ENCODE results near the gene DDX24. TPM values are rescaled to one million over a fixed set of nuclear protein-coding genes. Genes with fewer than 3 reads are reported as not detected.

DDX24 gene
- total RNA-seq, 4 donors from 2014 or later = 182 to 252 (median 201) TPM

DNA sequence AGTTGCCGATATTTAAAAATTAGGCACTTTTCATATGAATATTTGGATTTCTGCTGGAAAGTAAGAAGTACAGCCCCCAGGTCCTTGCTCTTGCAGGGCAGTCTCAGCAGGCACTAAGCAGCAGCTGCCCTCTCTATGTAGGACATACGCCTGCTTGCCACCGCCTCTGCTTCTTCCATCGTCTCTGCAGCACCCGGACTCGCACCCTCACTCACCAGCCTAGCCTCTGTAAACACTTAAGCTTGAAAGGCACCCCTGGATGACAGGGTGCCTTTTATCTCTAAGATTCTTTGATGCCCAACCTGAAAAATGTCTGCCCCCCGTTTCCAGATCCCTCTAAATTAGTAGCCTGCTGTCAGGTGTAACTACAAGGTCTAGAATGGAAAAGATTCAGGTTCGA lies 35.9 kb downstream of the DDX24 start:
- Histone ChIP-seq H3K4me3 (no peak overlapping the region), H3K4me1 (peaks cover 0 to 23% (median 0%) of the 10 kb centered on the region in 3 donors), H3K27ac (no peak overlapping the region), H3K36me3 (peaks cover 0 to 69% of the 10 kb centered on the region in 2 donors), H3K9me3 (no peaks in the 10 kb centered on the region), H3K27me3 (no peaks in the 10 kb centered on the region)
- TF ChIP-seq POLR2AphosphoS5 (IDR thresholded peaks at IDR 0.05) = no peak
- TF ChIP-seq, protein P1, sequence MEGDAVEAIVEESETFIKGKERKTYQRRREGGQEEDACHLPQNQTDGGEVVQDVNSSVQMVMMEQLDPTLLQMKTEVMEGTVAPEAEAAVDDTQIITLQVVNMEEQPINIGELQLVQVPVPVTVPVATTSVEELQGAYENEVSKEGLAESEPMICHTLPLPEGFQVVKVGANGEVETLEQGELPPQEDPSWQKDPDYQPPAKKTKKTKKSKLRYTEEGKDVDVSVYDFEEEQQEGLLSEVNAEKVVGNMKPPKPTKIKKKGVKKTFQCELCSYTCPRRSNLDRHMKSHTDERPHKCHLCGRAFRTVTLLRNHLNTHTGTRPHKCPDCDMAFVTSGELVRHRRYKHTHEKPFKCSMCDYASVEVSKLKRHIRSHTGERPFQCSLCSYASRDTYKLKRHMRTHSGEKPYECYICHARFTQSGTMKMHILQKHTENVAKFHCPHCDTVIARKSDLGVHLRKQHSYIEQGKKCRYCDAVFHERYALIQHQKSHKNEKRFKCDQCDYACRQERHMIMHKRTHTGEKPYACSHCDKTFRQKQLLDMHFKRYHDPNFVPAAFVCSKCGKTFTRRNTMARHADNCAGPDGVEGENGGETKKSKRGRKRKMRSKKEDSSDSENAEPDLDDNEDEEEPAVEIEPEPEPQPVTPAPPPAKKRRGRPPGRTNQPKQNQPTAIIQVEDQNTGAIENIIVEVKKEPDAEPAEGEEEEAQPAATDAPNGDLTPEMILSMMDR (IDR thresholded peaks at IDR 0.05) = no peak
- 83 to 92% methylated on average over 1 to 2 of the region's 8 CpGs for WGBS, 2 donors (ENCODE audit: low coverage in 1 of 2)
- no peak for ATAC-seq

DNA sequence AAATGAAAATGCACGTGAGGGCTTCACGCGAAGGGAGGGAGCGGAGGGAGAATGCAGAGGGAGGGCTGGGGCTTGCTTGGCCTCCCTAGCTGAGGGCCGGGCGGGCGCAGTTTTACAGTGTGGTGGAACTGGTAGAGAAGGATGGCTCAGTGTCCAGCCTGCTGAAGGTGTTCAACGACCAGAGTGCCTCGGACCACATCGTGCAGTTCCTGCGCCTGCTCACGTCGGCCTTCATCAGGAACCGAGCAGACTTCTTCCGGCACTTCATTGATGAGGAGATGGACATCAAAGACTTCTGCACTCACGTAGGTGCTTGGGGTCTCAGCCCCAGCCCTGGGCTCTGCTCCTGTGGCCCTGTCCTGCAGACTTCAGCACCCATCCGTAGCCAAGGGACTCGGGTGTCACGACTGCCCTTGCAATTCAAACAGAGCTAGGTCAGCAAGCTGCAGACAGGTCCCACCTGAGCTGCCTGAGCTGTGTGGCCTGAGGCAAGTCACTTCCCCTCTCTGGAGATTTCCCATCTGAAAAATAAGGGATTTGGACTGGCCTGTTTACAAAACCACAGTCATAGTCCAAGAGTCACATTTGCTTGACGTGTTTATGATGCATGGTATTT lies 36.4 kb downstream of the DDX24 start:
- 75 to 87% methylated on average over 3 to 6 of the region's 20 CpGs for WGBS, 2 donors (ENCODE audit: low coverage in 1 of 2)
- no peak overlapping the region for H3K4me3 ChIP-seq
- H3K4me1 ChIP-seq = peaks cover 0 to 23% (median 0%) of the 10 kb centered on the region in 3 donors
- ATAC-seq = no peak
- no peak overlapping the region for H3K27ac ChIP-seq
- H3K9me3 ChIP-seq = no peaks in the 10 kb centered on the region
- H3K36me3 ChIP-seq = peaks cover 0 to 64% of the 10 kb centered on the region in 2 donors
- no peak for TF ChIP-seq POLR2A (IDR thresholded peaks at IDR 0.05)
- TF ChIP-seq, protein P1 (IDR thresholded peaks at IDR 0.05) = no peak
- no peak for TF ChIP-seq EP300 (IDR thresholded peaks at IDR 0.05)
- TF ChIP-seq POLR2AphosphoS5 (IDR thresholded peaks at IDR 0.05) = no peak
- no peaks in the 10 kb centered on the region for H3K27me3 ChIP-seq

DNA sequence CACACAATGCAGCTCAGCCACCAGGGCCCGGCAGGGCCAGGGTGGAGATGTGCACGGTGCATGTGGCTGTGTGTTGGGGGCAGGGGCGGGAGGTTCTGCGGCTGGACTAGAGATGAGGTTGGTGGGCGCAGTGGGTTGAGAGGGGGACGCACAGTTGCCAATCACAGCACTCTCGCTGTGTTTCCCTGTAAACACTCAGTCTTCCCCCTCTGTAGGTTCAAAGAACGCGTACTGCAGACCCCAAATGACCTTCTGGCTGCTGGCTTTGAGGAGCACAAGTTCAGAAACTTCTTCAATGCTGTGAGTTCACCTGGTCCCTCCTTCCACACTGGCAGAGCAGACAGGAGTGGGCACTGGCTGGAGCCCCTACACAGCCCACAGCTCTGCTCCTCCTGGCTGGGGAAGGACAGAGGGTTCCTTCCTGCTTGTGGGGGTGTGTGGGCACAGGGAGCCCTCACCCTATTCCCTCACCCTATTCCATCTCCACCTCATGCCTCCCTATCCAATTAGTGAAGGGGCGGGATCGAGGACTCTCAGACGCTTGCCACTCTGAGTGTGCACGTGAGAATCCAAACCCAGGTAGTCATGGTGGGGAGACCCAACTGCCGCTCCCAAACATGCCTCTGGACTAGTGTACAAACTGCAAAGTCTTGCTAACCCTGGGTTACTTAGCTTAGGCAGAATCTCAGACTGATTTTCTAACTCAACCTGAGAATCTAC lies 37.1 kb downstream of the DDX24 start:
- no peak for ATAC-seq
- H3K27ac ChIP-seq = no peak overlapping the region
- peaks cover 0 to 57% of the 10 kb centered on the region in 2 donors for H3K36me3 ChIP-seq
- WGBS, 2 donors (ENCODE audit: low coverage in 1 of 2) = 95% methylated on average over 3 of the region's 14 CpGs; no CpG with 5 or more reads in 1 of the 2 donors
- H3K27me3 ChIP-seq = no peaks in the 10 kb centered on the region
- peaks cover 0 to 17% (median 0%) of the 10 kb centered on the region in 3 donors for H3K4me1 ChIP-seq
- no peak for TF ChIP-seq POLR2AphosphoS5 (IDR thresholded peaks at IDR 0.05)
- TF ChIP-seq POLR2A (IDR thresholded peaks at IDR 0.05) = no peak
- no peak for TF ChIP-seq EP300 (IDR thresholded peaks at IDR 0.05)
- TF ChIP-seq, protein P1 (IDR thresholded peaks at IDR 0.05) = no peak
- H3K9me3 ChIP-seq = no peaks in the 10 kb centered on the region
- H3K4me3 ChIP-seq = no peak overlapping the region

DNA sequence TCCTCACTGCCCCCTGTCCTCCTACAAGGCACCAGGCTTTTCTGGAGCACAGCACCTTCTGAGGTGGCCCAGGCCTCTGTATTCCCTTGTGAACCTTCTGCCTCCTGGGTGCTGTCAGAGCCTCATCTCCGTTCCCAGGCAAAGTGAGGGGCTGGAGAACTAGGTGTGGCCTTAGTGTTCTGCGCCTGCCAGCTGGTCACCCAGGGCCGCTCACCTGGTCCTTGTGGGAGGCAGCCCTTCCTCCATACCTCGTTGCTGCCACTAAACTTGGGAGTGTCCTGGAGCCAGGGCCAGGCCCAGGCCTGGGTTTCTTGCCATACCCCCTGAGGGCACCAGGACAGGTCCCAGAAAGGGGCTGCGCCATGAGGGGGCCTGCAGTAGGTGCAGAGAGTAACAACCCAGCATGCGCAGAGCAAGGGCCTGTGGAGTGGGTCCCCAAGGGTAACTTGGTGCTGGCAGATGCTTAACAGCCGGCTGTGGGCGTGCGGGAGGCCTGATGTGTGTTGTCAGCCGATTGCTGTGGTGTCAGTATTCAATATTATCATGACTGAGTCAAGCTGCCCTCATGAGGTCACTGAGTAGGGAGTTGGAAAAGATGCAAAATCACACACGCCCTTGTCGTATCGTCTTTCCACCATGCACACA lies 37.8 kb downstream of the DDX24 start:
- Histone ChIP-seq H3K36me3 (peaks cover 0 to 50% of the 10 kb centered on the region in 2 donors), H3K27ac (no peak overlapping the region), H3K4me3 (no peak overlapping the region), H3K27me3 (no peaks in the 10 kb centered on the region), H3K4me1 (peaks cover 0 to 12% (median 0%) of the 10 kb centered on the region in 3 donors), H3K9me3 (no peaks in the 10 kb centered on the region)
- no peak for ATAC-seq
- TF ChIP-seq EP300 (IDR thresholded peaks at IDR 0.05) (no peak), POLR2AphosphoS5 (IDR thresholded peaks at IDR 0.05) (no peak), POLR2A (IDR thresholded peaks at IDR 0.05) (no peak)
- TF ChIP-seq, protein P1 (IDR thresholded peaks at IDR 0.05) = no peak
- WGBS, 2 donors (ENCODE audit: low coverage in 1 of 2) = 89% methylated on average over 4 of the region's 13 CpGs; no CpG with 5 or more reads in 1 of the 2 donors

Measured in gastroesophageal sphincter (tissue), 4 donors.